Measurements from ENCODE around the gene NCR3LG1.

The NCR3LG1 gene

GRCh38 chr11:17396598-17397310, 45.2 kb downstream of the NCR3LG1 start:
- TF ChIP-seq CTCF (IDR thresholded peaks at IDR 0.05; ENCODE audit: insufficient read depth, low read depth, low read length, missing control alignments) = no peak
- no peak for DNase-seq (ENCODE audit: low read depth)
- no peak overlapping the region for H3K4me3 ChIP-seq (ENCODE audit: low read length)

DNA sequence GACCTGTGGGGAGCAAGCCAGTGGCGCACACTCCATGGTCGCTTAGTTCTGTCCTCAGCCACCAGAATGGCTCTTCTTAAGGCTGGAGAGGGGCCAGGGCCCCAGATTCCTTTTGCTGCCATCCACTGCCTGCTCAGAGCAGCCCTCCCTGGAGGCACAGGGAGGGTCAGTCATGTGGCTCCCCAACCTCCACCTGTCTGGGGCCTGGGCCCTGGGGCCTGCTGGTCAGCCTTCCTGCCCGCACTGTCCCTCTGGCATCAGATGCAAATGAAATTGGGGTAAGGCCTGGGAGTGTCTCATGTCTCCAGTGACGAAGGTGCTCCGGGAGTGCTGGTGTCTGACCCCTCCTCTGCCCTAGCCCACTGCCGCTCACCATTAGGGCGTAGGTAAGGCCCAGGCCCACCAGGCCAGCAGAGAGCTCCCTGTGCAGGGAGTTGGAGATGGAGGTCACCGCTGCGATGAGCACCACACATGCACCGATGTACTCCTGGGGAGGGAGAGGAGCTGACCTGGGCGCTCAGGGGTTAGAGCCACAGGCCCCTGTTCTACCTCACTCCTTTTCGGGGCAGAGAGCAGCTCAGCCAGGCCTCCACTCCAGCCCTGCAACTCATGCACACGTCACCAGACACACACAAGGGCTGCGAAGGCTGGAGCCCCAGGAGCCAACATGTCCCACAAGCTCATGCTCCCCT, 45.9 kb downstream of the NCR3LG1 start:
- no peak for DNase-seq (ENCODE audit: low read depth)
- H3K4me3 ChIP-seq (ENCODE audit: low read length) = no peak overlapping the region
- TF ChIP-seq CTCF (IDR thresholded peaks at IDR 0.05; ENCODE audit: insufficient read depth, low read depth, low read length, missing control alignments) = no peak

- no peak for DNase-seq (ENCODE audit: low read depth)
- TF ChIP-seq CTCF (IDR thresholded peaks at IDR 0.05; ENCODE audit: insufficient read depth, low read depth, low read length, missing control alignments) = no peak
- H3K4me3 ChIP-seq (ENCODE audit: low read length) = no peak overlapping the region
Observed at GRCh38 chr11:17399236-17399635, 47.6 kb downstream of the NCR3LG1 start.

DNA sequence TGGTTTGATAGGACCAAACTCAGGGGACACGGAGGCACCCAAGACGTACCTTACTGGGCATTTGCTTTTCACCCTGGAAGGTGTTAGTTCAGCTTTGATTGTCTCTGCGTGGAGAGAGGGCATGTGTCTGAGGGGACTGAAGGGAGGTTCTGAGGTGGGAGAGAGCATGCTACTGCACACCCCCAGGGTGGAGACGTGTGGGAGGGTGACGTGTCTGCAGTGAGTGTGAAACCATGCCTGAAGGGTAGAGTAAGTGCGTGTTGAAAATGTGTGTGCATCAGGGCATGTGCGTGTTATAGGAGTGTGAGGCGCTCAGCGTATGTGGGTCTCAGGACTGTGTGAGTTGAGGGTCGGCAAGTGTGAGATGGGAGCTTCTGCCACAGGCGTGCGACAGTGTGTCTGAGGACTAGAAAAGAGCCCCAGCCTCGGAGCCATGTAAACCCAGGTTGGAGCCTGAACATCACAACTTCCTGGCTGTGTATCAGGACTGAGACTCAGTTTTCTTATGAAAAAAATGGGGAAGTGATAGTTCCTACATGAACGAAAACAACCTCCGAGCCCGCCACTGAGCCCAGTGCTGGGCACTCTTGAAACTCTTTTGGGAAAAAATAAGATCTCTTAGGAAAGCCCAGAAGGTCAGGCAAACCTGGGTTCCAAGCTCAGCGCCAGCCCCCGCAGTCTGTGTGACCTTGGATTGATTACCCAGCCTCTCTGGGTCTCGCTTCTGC, 48.6 kb downstream of the NCR3LG1 start:
- H3K4me3 ChIP-seq (ENCODE audit: low read length) = no peak overlapping the region
- DNase-seq (ENCODE audit: low read depth) = no peak
- no peak for TF ChIP-seq CTCF (IDR thresholded peaks at IDR 0.05; ENCODE audit: insufficient read depth, low read depth, low read length, missing control alignments)

DNA sequence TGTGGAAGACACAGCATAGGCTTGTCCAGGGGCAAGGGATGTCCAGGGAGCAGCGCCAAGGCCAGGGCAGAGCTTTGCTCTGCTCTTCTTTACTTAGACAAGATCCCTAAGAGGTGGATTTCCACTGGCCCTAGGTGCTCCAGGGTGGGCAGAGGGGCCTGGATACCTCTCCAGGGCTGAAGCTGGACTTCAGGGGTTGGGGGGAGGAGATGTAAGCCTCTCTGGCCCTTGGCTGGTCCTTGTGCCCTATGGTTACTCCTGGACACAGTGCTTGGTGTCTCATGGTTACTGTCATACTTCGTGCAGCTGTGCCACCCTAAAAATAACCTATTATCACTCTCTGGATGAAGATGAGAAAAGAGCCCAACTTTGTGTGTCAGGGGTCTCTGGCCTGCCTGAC, 49.7 kb downstream of the NCR3LG1 start:
- no peak for TF ChIP-seq CTCF (IDR thresholded peaks at IDR 0.05; ENCODE audit: insufficient read depth, low read depth, low read length, missing control alignments)
- H3K4me3 ChIP-seq (ENCODE audit: low read length) = no peak overlapping the region
- no peak for DNase-seq (ENCODE audit: low read depth)

DNA sequence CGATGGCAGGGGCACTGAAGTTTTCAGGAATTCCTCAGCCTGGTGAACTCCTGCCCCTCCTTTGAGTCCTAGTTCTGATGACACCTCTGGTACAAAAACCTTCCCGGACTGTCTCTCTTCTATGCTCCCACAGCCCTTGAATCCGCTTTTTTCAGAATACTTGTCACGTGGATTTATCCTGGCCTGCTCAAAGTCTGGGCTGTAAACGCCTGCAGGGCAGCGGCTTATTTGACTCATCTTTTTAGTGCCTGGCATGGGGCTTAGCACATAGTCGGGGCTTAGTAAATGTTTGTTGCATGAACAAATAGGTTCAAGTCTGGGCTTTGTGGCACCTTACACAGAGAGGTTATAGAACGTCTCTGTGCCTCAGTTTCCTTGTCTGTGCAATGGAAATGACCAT, 50.2 kb downstream of the NCR3LG1 start:
- no peak for DNase-seq (ENCODE audit: low read depth)
- no peak for TF ChIP-seq CTCF (IDR thresholded peaks at IDR 0.05; ENCODE audit: insufficient read depth, low read depth, low read length, missing control alignments)
- no peak overlapping the region for H3K4me3 ChIP-seq (ENCODE audit: low read length)
